GM18870 (cell line): ENCODE measurements around the gene KLK8.
"Not testable (repeated sequence)": the region's sequence is repeated elsewhere in the genome, so short reads cannot be mapped to it uniquely, and the experiment has no call there.

Experiments used
- ATAC-seq: cut with Tn5 transposase; IDR thresholded peaks from one replicate; pipeline ENCODE4 v1.9.1; 2021; ENCODE audit warnings: moderate library complexity; ENCODE audit not compliant: unreplicated experiment

KLK8 gene

DNA sequence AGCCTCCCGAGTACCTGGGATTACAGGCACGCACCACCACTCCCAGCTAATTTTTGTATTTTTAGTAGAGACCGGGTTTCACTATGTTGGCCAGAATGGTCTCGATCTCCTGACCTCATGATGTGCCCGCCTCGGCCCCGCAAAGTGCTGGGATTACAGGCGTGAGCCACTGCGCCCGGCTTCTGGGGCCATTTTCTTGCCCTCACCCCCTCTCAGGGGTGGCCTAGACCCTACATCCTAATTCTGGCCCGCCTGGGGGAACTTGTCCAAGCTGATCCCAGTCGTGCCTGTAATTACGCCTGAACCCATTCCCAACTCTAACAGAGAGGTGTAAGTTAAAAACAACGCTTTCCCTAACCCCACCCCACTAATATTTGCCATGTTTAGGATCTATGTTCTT, 17.0 kb downstream of the KLK8 start:
- not testable (repeated sequence) for ATAC-seq

- ATAC-seq = no peak
These were observed 17.6 kb downstream of the KLK8 start, which contains the start of gene KLK7 for GRCh38 chr19:50983625-50984292. TSS of gene KLK7 (minus strand) at chr19:50983917. CDS start at chr19:50982399, 1,518 bp downstream.

GRCh38 chr19:50982186-50982585, 19.2 kb downstream of the KLK8 start:
- ATAC-seq = no peak

DNA sequence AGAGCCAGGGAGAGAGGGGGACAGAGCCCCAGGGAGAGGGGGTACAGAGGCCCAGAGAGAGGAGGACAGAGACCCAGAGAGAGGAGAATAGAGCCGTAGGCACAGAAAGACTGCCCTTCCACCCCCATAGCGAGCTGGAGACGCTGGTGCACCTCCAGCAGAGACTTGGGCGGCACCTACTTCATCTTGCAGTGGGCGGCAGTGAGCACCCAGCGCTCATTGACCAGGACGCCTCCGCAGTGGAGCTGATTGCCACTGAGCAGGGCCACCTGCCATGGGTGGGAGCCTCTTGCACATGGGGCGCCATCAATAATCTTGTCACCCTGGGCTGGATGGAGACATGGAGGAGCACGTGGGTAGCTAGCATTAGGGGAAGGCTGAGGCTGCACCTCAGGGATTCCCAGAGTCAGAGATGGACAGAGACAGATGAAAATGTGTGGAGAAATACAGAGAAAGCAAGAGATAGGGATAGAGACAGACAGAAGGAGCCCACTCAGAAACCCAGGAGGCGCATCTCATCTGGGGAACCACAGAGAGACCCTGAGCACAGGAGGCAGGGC, 19.7 kb downstream of the KLK8 start:
- no peak for ATAC-seq

DNA sequence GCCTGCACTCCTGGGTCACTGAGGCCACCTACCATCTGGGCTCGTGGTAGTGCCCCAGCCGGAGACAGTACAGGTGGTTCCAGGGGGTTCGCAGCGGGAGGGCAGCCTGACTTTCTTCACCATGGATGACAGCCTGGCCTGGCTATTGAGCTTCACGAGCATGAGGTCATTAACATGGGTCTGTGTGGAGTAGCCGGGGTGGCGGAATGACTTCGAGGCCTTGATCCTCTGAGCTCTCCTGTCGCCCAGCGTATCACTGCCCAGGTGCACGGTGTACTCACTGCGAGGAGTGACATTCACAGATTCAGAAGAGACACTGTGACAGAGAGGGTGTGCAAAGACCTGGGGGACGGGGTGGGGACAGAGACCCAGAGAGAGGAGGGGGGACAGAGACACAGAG, 21.2 kb downstream of the KLK8 start:
- ATAC-seq = no peak

- ATAC-seq = no peak
These were observed 21.6 kb downstream of the KLK8 start for GRCh38 chr19:50979758-50980157.

DNA sequence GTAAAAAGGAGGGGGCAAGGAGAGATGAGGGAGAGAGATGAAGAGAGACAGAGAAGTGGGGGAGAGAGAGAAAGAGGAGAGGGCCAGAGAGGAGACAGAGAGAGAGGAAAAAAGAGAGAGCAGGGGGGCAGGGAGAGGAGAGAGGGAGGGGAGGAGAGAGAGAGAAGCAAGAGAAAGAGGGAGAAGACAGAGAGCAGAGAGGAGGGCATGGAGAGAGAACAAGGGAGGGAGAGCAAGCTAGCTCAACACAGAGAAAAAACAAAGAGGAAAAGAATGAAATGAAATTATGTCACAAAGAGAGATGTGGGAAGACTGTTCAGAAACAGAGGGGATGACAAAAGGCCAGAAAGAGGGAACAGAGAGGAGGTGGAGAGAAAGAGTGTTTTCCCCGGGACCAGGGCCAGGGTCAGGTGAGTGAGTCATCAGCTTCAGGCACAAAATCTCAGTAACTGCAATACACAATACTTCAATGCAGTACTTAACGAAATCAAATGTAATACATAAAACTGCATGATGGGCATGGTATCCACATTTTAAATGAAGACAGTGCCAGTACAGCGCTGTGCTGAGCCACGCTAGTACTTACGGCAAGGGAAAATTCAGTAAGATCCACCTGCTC, 22.5 kb downstream of the KLK8 start:
- no peak for ATAC-seq

- ATAC-seq = no peak
These were observed 23.8 kb downstream of the KLK8 start for GRCh38 chr19:50977626-50978025.

DNA sequence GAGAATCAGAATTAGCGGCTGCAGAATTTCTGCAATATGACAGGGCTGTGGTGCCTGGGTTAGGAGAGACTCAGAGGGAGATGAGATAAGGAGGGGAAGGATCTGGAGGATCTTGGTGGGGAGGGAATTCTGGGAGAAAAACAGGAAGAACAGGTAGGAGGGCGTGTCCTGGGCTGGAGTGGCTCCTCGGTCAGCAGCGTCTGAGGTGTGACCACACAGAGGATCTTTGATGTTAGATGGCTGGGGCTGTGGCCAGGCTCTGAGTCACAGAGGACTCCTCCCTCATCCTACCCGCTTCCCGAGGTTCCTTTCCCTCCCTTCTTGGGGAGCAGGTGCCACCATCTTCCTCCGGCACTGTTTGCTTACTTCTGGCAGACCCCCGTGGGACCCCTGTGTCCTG, 25.6 kb downstream of the KLK8 start:
- ATAC-seq = no peak

- ATAC-seq = no peak
These were observed 26.5 kb downstream of the KLK8 start for GRCh38 chr19:50974702-50975556.

DNA sequence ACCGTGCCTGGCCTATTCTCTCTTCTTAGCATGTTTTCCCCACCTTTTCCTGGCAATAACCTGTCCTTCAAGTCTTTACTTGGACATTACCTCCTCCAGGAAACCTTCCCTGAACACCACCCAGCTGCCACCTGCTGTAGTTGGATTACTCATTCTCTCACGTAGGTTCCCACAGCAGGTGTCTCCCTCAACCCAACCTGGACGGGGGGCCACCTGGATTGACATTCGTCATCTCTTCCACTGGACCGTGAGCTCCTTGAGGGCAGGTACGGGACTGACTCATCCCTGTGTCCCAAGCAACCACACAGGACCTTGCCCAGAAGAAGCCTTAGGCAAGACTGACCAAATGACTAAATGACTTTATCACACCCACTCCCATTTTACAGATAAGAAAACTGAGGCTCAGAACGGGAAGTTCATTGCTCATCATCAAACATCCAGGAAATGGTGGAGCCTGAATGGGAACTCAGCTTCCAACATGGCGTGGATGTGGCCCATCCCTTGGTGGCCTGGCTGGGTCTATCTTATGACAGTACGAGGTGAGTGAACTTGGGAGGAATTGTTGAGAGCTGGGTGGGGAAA, 28.5 kb downstream of the KLK8 start:
- ATAC-seq = no peak

GRCh38 chr19:50969810-50970209, 31.6 kb downstream of the KLK8 start:
- ATAC-seq = not testable (repeated sequence)

- no peak for ATAC-seq
These were observed 32.0 kb downstream of the KLK8 start, which contains the start of gene KLK6 for GRCh38 chr19:50969413-50969760. TSS of gene KLK6 (minus strand) at chr19:50969591. CDS start at chr19:50968104, 1,487 bp downstream.

DNA sequence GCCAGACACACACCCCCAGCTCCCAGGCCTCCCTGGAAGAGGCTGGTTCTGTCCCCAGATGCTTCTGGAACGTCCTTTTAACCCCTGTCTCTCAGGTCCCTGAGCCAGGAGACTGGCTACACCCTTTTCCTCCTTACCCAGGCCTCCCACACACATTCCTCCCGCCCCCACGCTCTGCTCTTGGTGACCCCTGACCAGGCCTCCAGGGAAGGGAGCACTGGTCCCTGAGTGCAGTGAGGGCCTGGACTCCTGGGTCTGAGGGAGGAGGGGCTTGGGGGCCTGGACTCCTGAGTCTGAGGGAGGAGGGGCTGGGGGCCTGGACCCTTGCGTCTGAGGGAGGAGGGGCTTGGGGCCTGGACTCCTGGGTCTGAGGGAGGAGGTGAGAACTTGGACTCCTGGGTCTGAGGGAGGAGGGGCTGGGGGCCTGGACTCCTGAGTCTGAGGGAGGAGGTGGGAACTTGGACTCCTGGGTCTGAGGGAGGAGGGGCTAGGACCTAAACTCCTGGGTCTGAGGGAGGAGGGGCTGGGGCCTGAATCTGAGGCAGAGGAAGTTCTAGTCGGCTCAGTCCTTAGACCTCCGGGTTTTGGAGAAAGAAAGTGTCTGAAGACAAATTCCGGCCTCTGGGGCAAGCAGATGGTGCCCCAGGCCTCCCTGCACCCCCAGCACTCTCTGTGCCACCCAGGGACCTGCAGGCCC, 32.5 kb downstream of the KLK8 start:
- no peak for ATAC-seq

DNA sequence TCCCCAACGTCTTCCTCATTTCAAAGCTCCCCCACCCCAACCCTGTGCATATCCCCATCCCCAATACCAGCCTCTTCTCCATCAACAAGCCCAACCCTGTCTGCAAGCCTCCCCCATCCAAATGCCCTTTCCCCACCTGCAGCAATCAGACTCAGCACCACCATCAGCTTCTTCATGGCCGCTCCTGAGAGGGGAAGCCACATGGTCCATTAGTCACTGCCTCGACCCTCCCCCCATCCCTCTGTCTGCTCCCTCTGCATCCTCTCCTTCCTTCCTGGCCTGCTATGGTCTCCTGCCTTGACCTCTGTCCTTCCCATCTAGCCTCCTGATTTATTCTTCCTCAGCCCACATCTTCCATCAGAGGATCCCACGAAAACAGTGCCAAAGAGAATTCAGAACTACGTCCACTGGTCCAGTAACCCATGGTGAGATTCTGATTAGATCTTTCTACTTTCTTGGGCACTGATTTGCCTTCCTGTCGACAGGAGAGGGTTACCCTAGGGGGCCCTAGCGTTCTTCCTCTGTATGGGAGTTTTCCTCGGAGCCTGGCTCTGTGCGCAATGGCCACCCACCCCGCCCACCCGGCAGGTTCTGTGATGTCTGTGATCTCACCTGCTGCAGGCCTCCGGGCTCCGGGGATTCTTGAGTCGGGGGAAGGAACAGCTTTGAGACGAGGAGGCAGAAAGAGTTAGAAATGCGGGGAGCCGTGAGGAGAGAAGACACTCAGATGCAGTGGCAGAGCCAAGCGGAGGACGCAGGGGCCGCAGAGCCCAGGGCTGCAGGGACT, 33.3 kb downstream of the KLK8 start:
- ATAC-seq = no peak

- no peak for ATAC-seq
These were observed 37.1 kb downstream of the KLK8 start for GRCh38 chr19:50964266-50964665.

DNA sequence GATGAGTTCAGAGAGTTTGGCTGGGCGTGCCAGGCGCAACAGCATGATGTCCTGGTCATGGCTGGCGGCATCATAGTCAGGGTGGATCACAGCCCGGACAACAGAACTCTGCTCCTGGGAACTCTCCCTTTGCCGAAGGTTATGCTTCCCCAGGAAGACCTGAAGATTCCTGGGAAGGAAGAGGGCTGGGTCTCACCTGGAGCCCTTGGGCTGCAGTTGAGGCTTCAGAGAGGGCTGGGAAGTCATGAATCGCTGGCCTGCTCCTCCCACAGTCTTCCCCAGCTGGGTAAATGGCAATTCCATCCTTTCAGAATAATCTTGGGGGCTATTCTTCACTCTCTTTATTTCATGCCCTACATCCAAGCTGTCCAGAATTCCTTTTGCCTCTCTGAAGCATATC, 38.0 kb downstream of the KLK8 start:
- no peak for ATAC-seq

DNA sequence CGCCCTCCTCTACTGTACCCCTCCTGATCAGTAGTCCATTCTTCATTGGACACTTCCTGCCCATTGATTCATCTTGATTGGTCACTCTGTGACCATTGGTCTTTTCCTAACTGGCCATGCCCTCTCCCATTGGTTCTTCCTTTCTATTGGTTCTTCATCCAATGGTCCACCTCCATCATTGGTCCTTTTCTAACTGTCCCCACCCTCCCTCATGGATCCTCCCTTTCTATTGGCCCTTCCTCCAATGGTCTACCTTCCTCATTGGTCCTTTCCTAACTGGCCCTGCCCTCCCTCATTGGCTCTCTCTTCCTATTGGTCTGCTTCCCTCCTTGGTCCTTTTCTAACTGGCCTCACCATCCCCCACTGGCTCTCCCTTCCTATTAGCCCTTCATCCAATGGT, 39.2 kb downstream of the KLK8 start:
- ATAC-seq = no peak

GRCh38 chr19:50959731-50960500, 41.5 kb downstream of the KLK8 start:
- ATAC-seq = no peak
